T47D (cell line): ENCODE data around the gene ZNF335.
"Not testable (repeated sequence)": the region's sequence is repeated elsewhere in the genome, so short reads cannot be mapped to it uniquely, and the experiment has no call there.

Experiments
- DNase-seq, 2 experiments: peaks; one replicate each; pipeline versions ENCODE4 v3.0.0 to v3.0.0-alpha.2; 2011 to 2012; ENCODE audit warnings: low read depth in 1 of 2, low spot score in 1 of 2
- JUND ChIP-seq: IDR thresholded peaks from 2 replicates; pipeline ENCODE4 v1.6.1; 2012; ENCODE audit warnings: low read depth
- in situ Hi-C: cut with HindIII; loops from 2 replicates; pipeline ENCODE4 v1.10.0; 2016; ENCODE audit warnings: low sequenced_read_pairs, low pct_unique_long_range_greater_than_20kb

Gene ZNF335

DNA sequence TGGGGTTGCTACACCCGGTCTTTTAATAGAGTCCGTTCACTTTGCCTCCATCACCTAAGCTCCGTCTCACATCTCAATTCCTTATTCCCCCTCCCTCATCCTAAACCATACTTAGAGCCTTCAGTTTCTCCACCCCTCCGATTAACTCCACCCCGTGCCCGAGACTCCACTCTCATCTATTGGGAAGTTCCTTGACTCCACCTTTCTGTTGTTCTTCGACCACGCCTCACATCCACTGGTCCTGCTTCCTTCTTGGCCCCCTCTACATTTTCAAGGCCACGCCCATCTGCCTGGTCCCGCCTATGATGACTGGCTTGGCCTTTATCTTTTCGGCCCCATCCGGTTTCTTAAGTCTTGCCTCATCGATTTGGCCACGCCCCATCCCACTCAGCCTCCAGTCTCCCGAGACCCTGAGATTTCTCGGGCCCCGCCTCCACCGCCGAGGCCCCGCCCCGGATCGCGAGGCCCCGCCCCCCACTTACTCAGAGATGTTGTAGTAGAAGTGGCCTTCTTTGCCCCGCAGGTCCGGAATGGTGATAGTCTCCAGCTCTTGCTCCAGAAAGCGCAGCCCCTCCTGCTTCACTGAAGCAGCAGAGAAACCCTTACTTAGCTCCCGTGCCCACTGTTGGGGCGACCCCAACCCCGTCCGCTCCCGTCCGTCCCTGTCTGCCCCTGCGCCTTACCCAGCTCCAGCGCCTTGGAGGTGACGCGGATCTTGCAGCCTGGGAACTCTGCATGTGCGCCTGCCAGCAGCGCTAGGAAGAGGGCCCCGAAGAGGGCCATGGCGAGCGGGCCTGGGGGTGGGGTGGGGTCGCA is 61.1 kb downstream of the ZNF335 start:
- in situ Hi-C loops, result no loop called here
- TF ChIP-seq JUND, result no peak
- peak; percentile 78 to 100 for DNase-seq

- in situ Hi-C loops, result no loop called here
- no peak for TF ChIP-seq JUND
- no peak for DNase-seq
Observed at GRCh38 chr20:45909817-45910669, 62.0 kb downstream of the ZNF335 start.

DNA sequence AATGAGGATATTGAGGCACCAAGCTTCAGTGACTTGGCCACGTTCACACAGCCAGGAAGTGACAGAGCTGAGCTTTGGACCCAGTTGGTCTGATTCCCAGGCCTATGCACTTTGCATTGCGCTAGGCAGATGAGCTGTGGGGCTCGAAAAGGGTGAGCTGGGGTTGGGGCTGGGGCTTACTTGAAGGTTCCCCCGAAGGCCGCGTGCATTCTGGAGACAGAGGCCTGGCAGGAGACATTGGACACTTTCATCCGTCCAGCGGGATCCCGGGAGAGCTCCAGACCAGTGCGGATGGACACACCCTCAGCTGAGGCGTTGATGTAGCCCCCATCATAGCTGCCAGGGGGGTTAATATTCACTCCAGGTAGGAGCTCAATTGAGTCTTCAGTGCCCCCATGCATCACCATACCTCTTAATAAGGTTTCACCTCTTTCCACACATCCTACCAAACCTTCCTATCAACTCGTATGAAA is 62.6 kb downstream of the ZNF335 start:
- in situ Hi-C loops, result no loop called here
- TF ChIP-seq JUND, result no peak
- no peak for DNase-seq

DNA sequence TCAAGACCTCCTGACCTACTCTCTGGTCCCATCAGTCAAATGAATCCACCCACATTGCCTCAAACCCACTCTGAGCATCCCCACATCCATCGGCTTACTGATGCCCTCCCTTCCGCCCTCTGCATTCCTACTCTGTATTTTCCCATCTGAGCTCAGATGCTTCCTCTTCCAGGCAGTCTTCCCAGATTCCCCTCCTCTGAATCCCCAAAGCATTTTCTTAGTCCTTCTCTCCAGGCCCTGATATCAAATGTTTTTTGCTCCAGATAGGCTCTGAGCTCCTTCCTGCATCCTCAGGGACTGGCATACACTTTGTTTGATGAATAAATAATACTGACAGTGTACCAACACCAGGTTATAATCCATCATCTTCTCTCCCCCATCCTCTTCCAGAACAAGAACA is 63.9 kb downstream of the ZNF335 start:
- no peak for DNase-seq
- in situ Hi-C loops, result no loop called here
- no peak for TF ChIP-seq JUND

DNA sequence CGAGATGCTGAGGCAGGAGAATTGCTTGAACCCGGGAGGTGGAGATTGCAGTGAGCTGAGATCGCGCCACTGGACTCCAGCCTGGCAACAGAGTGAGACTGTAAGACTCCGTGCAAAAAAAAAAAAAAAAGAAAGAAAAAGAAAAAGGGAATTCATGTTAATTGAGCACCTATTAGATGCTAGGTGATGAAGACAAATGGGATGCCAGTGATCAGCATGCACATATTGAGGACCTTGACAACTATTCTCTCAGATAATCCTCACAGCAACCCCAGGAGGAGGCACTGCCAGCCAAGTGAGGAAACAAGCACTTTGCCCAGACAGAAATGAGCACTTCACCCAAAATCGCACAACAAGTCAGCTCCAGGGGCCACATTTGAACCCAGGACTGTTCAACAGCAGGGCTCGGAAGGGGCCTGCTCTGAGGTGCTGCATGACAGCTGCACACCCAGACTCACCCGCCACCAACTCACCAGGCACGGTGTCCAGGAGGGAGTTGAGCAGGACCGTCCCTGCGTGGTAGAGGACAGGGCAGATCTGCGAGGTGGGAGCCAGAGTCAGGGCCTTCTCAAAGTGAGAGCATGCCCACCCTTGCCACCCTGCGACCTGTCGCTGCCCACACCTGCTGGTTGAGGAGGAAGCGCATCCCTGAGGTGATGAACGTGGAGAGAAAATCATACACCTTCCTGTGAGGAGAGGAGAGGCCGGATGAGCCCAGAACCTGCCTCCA is 64.6 kb downstream of the ZNF335 start:
- TF ChIP-seq JUND, result no peak
- no peak for DNase-seq
- in situ Hi-C loops, result no loop called here

GRCh38 chr20:45905505-45906079 is 66.4 kb downstream of the ZNF335 start:
- in situ Hi-C loops, result no loop called here
- peak in 1 of 2 experiments; percentile 66 for DNase-seq
- no peak for TF ChIP-seq JUND

DNA sequence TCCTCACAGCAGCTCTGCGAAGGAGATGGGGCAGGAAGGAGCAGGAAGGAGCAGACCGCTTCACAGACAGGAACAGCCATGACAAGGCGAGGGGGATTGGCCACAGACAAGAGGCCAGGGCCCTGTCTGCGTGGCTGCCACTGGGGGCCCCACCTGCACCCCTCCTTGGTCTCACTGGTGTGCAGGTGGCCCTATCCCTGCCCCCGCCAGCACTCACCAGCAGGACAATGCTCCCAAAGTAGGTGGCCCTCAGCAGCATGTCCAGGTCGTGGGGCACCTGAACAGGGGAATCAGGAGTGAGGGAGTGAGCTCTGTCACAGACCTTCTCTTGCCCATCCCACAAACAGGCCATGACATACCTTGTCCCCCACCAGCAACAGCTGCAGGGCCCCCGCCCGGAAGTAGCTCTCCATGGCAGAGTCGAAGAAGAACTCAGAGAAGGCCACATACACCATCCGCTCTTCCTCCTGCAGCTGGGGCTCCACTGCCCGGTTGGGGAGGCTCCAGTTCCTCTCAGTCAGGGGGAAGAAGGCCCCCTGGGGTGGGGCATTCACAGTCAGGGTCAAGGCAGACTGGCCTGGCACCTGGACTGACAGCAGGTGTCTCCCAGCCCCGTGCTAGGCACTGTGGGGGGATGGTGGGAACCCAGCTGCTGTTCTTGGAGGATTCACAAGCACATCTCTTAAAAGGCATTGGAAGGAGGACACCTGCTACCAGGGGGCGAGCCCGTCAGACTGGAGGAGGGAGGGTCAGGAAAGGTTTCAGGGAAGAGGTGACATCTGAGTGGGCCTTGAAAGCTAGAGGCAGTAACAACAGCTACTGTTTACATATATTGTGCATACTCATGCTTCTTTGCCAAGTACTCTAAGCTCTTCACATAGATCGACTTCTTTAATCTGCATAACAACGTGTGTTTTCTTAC is 67.2 kb downstream of the ZNF335 start:
- in situ Hi-C loops, result no loop called here

GRCh38 chr20:45902199-45902701 is 69.8 kb downstream of the ZNF335 start:
- in situ Hi-C loops, result no loop called here
- TF ChIP-seq JUND, result no peak
- no peak for DNase-seq

More for the DNA sequence above, 67.2 kb downstream of the ZNF335 start:
- no peak for TF ChIP-seq JUND
- DNase-seq, result no peak

DNA sequence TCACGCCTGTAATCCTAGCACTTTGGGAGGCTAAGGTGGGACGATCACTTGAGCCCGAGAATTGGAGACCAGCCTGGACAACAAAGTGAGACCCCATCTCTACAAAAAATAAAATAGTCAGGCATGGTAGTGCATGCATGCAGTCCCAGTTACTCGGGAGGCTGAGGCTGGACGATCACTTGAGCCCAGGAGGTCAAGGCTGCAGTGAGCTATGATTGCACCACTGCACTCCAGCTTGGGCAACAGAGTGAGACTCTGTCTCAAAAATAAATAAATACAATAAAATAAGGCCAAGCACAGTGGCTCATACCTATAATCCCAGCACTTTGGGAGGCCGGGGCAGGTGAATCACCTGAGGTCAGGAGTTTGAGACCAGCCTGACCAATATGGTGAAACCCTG is 70.7 kb downstream of the ZNF335 start:
- in situ Hi-C loops, DNase-seq: not testable (repeated sequence)

DNA sequence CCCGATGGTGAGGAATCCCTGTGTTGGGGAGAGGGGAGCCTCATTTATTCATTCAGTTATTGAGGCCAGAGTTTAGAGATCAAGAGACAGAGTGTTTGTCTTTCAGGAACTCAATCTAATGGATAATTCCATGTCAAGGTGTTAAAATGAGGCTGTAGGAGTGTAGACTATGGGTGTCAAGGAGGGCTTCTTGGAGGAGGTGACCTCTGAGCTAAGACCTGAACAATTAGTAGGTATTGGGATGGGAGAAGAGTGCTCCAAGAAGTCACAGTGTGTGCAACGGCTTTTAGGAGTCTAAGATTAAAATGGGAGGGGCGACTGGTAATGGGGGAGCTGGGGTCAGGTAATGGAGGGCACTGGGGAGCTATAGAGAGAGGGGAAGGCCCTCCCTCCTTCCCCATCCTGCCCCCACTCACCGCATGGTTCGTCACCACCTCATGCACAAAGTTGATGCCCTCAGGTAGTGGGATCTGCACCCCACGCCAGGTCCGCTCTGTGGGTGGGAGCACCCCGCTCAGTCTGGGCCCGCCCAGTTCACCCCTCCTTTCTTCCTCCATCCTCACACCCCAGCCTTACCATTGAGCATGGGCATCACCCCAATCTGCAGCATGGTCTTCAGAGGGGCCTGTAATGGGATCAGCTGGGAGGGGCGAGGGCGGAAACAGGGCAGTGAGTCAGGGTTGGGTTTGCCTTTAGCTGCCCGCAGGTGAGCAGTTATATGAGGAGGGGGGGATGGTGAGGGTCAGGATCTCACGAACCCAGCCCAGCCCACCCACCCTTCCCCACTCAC is 72.8 kb downstream of the ZNF335 start:
- in situ Hi-C loops, result no loop called here
- TF ChIP-seq JUND, result no peak
- DNase-seq, result no peak
